Mesothelial cell of epicardium (in vitro differentiated cells): ENCODE results near the gene SNAP23. TPM values are rescaled to one million over a fixed set of nuclear protein-coding genes. Genes with fewer than 3 reads are reported as not detected.

Source experiments
- DNase-seq, 2 experiments: peaks; one replicate each; pipeline ENCODE4 v3.0.0; 2021; ENCODE audit warnings: low spot score in 2 of 2; ENCODE audit not compliant: unreplicated experiment in 2 of 2
- H3K27ac Mint-ChIP-seq: 2 replicates; pipeline ENCODE4 v1.8.0; 2021; ENCODE audit warnings: mixed read lengths
- H3K27me3 Mint-ChIP-seq: 2 replicates; pipeline ENCODE4 v1.8.0; 2021; ENCODE audit warnings: low read depth, mixed read lengths
- H3K36me3 Mint-ChIP-seq: 2 replicates; pipeline ENCODE4 v1.8.0; 2021; ENCODE audit warnings: mixed read lengths
- H3K4me1 Mint-ChIP-seq: 2 replicates; pipeline ENCODE4 v1.8.0; 2021; ENCODE audit warnings: mixed read lengths
- H3K4me3 Mint-ChIP-seq: 2 replicates; pipeline ENCODE4 v1.8.0; 2021; ENCODE audit warnings: mild to moderate bottlenecking, moderate library complexity, mixed read lengths
- H3K9me3 Mint-ChIP-seq: 2 replicates; pipeline ENCODE4 v1.8.0; 2021; ENCODE audit warnings: mixed read lengths
- total RNA-seq: library from RNA; stranded (reverse); gene quantifications from 3 replicates; pipeline ENCODE4 v1.2.1, GENCODE V29; 2021
- TF ChIP-seq, protein P1 (sequence below): fragments of 200-600 bp; sonication (generic); IDR thresholded peaks from one replicate; pipeline ENCODE4 v1.5.0; 2021; ENCODE audit warnings: antibody characterized with exemption; ENCODE audit not compliant: unreplicated experiment

The SNAP23 gene
- total RNA-seq, 1 donor from 2014 or later = 57.1 TPM

DNA sequence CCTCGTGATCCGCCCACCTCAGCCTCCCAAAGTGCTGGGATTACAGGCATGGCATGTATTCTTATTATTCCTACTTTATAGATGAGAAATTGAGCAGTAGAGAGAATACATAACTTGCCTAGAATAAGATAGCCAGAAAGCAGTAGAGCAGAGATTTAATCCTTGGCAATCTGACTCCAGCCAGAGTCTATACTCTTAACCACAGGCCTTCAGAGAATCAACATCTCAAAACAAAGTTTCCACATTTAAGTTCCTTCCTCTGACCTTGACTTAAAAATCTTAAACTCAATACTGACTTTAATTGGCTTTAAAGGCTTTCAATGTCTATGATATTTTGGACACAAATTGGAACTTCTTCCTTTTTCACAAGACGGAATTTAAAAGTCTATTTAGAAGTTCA is 41.6 kb upstream of the SNAP23 start:
- DNase-seq = no peak
- Mint-ChIP-seq H3K36me3 (peaks cover 30% of the 10 kb centered on the region), H3K4me3 (no peak overlapping the region), H3K4me1 (peaks cover 15% of the 10 kb centered on the region), H3K9me3 (no peaks in the 10 kb centered on the region), H3K27me3 (no peaks in the 10 kb centered on the region), H3K27ac (no peak overlapping the region)
- TF ChIP-seq, protein P1, sequence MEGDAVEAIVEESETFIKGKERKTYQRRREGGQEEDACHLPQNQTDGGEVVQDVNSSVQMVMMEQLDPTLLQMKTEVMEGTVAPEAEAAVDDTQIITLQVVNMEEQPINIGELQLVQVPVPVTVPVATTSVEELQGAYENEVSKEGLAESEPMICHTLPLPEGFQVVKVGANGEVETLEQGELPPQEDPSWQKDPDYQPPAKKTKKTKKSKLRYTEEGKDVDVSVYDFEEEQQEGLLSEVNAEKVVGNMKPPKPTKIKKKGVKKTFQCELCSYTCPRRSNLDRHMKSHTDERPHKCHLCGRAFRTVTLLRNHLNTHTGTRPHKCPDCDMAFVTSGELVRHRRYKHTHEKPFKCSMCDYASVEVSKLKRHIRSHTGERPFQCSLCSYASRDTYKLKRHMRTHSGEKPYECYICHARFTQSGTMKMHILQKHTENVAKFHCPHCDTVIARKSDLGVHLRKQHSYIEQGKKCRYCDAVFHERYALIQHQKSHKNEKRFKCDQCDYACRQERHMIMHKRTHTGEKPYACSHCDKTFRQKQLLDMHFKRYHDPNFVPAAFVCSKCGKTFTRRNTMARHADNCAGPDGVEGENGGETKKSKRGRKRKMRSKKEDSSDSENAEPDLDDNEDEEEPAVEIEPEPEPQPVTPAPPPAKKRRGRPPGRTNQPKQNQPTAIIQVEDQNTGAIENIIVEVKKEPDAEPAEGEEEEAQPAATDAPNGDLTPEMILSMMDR = no peak

DNA sequence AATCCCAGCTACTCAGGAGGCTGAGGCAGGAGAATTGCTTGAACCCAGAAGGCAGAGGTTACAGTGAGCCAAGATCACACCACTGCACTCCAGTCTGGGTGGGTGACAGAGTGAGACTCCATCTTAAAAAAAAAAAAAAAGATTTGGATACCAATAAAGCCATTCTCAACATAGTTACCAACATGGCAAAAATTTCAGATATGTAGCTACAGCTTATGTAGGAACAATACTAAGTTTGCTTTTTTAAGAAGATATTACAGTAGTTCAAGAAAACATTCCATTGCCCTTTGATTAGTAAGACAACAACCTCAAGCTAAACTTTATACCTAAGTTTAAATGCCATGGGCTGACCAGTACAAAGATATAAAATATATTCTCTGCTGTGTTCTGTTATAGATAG is 38.9 kb upstream of the SNAP23 start:
- Mint-ChIP-seq H3K36me3 (peaks cover 7% of the 10 kb centered on the region), H3K27me3 (no peaks in the 10 kb centered on the region), H3K27ac (peak overlapping the region; percentile 97), H3K9me3 (no peaks in the 10 kb centered on the region), H3K4me1 (peaks cover 15% of the 10 kb centered on the region), H3K4me3 (peak overlapping the region; percentile 59)
- DNase-seq = no peak
- TF ChIP-seq, protein P1 = no peak

DNA sequence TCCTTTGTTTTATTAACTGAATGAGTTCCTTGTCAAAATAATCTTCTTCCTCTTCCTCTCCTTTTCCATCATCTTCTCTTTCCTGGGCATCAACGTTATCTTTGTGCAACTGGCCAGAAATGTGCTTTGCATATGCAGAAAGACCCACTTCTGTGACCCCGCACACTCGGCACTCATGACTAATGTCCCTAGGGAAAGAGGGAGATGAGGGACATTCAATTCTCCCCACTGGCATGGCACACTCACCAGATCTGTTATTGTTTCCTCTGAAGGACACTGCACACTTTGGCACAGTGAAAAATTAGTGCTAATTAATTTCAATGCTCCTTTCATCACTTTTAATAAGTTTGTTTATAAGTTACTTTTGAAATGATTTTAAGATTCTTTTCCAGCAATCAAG is 38.5 kb upstream of the SNAP23 start:
- TF ChIP-seq, protein P1 = no peak
- Mint-ChIP-seq H3K27ac (peak overlapping the region; percentile 97), H3K9me3 (no peaks in the 10 kb centered on the region), H3K4me3 (peak overlapping the region; percentile 59), H3K36me3 (peaks cover 4% of the 10 kb centered on the region), H3K4me1 (peaks cover 15% of the 10 kb centered on the region), H3K27me3 (no peaks in the 10 kb centered on the region)
- no peak for DNase-seq

DNA sequence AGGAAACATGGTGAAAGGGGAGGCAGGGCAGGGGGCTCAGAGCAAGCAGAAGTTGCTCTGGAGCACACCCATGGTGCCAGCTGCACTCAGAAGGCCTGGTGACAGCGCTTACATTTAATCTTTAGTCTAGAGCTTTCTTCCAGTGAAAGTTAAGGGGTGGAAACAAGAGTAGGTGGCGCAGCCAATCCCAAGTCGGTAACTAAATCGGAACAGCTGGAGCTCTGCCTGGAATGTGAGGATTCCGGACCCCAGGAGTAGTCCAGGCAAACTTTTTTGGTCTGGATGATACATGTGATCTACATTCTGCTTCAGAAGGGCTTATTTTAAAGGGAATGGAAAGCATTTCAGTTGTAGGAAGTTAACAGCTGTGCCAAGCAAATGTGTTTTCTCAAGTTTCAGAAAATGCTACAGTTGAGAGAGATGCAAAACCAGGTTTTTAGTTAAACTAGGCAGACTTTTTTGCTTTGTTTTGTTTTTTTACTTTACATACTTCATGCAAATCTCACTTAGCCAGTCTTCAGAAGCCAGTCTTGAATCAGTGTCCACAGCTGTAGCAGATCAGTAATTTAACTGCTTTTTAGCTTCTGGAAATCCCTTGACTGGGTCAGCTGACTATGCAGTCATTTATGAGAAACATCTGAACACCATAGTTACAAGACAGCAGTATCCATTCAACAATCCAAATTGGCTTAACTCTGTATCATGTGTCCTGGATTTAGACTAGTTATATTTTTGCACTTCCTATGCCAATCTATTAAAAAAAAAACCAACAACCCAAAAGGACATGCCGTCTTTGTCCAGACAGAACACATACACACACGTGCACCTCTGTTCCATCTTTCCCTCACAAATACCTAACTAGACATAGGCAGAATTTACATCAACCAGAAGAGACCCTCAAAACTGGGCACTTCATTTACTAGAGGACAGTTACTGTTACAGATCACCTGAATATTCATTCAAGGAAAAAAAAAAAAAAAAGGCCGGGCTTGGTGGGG is 37.7 kb upstream of the SNAP23 start:
- H3K27ac Mint-ChIP-seq = peak overlapping the region; percentile 97
- TF ChIP-seq, protein P1 = no peak
- H3K27me3 Mint-ChIP-seq = no peaks in the 10 kb centered on the region
- H3K4me1 Mint-ChIP-seq = peaks cover 15% of the 10 kb centered on the region
- H3K4me3 Mint-ChIP-seq = peak overlapping the region; percentile 59
- no peaks in the 10 kb centered on the region for H3K9me3 Mint-ChIP-seq
- peaks cover 4% of the 10 kb centered on the region for H3K36me3 Mint-ChIP-seq
- DNase-seq = peak; percentile 28 to 60

DNA sequence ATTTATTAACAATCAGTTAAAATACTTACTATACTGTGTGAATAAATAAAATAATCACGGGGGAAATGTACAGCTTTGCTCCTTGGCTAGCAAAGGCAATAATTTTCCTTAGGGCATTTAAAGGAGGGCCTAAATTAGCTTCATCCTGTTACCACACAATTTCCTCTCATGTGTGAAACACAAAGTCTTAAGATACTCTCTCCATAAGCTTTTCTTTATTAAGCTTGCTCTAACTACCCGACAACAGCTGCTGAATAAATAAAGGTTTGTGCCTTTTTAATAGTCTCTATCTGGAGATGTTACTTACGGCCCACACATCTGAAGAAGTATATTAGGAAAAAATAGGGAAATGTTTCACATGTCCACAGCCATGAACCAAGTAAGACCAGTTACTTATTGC is 34.2 kb upstream of the SNAP23 start:
- Mint-ChIP-seq H3K9me3 (no peaks in the 10 kb centered on the region), H3K4me3 (no peak overlapping the region), H3K36me3 (peaks cover 3% of the 10 kb centered on the region), H3K27ac (no peak overlapping the region), H3K27me3 (no peaks in the 10 kb centered on the region), H3K4me1 (peaks cover 15% of the 10 kb centered on the region)
- DNase-seq = no peak
- TF ChIP-seq, protein P1 = no peak
